SU-DHL-6 (cell line): Measurements from ENCODE around the gene GJB3.

ENCODE experiments used
- EZH2phosphoT487 ChIP-seq: fragments of 200-600 bp; sonication (generic), shearing (Covaris generic); conservative IDR thresholded peaks from 2 replicates; pipeline ENCODE4 v1.6.1; 2018; ENCODE audit warnings: mild to moderate bottlenecking, antibody characterized with exemption, low read length, moderate library complexity, mixed read lengths
- TF ChIP-seq, protein P1 (sequence below): fragments of 200-600 bp; sonication (generic); IDR thresholded peaks from one replicate; pipeline ENCODE4 v1.5.1; 2017; ENCODE audit warnings: antibody characterized with exemption, mild to moderate bottlenecking, low read length, moderate library complexity; ENCODE audit not compliant: insufficient read depth, poor library complexity, severe bottlenecking

DNA sequence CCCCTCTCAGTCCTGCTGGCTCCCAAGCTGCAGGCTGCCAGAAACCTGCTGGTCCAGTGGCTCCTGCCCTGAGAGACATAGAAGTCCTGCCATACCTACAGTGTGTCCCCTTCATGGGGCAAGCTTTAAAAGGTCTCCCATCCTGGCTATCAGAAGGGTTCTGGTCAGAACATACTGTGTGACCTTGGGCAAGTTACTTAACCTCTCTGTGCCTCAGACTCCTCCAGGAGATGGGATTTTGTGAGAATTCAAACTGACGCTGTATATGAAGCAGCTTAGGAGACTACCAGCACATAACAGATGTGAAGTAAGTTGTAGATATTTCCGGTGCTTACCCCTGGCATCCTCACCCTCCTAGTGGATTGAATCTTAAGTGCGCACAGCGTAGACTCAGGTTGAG lies 34.9 kb upstream of the GJB3 start:
- TF ChIP-seq, protein P1, sequence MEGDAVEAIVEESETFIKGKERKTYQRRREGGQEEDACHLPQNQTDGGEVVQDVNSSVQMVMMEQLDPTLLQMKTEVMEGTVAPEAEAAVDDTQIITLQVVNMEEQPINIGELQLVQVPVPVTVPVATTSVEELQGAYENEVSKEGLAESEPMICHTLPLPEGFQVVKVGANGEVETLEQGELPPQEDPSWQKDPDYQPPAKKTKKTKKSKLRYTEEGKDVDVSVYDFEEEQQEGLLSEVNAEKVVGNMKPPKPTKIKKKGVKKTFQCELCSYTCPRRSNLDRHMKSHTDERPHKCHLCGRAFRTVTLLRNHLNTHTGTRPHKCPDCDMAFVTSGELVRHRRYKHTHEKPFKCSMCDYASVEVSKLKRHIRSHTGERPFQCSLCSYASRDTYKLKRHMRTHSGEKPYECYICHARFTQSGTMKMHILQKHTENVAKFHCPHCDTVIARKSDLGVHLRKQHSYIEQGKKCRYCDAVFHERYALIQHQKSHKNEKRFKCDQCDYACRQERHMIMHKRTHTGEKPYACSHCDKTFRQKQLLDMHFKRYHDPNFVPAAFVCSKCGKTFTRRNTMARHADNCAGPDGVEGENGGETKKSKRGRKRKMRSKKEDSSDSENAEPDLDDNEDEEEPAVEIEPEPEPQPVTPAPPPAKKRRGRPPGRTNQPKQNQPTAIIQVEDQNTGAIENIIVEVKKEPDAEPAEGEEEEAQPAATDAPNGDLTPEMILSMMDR = no peak
- TF ChIP-seq EZH2phosphoT487 = no peak
